H1 (cell line): ENCODE measurements around the gene DCHS1. TPM values are rescaled to one million over a fixed set of nuclear protein-coding genes. Genes with fewer than 3 reads are reported as not detected.

Experiments used
- CTCF ChIA-PET: fragments of 300-600 bp; sonication (Branson Sonifier 250); formaldehyde crosslinking; loops from one replicate; lab custom pipeline; 2021; ENCODE audit not compliant: partially characterized antibody; lab: Charles Lee
- POLR2A ChIA-PET: fragments of 300-600 bp; sonication (Branson Sonifier 250); formaldehyde crosslinking; loops from one replicate; lab custom pipeline; 2021; ENCODE audit warnings: inconsistent platforms; ENCODE audit not compliant: partially characterized antibody; lab: Charles Lee
- DNase-seq, 2 experiments: peaks; one replicate each; pipeline versions ENCODE4 v3.0.0 to v3.0.0-alpha.2; 2010 to 2022; ENCODE audit warnings: low spot score in 2 of 2, low read depth in 1 of 2, mixed read lengths in 1 of 2
- FAIRE-seq: peaks from 2 replicates; lab custom pipeline; 2011; peaks lifted over from hg19 to GRCh38; lab: Jason Lieb, UNC
- H2AFZ ChIP-seq: 2 replicates; pipeline ENCODE4 v1.8.1; 2012; ENCODE audit warnings: low read length, inconsistent platforms
- H2AK5ac ChIP-seq: 2 replicates; pipeline ENCODE4 v1.6.1; 2013; ENCODE audit warnings: low read depth, low read length
- H2BK120ac ChIP-seq: replicated peaks from 2 replicates; pipeline ENCODE3; 2013; ENCODE audit warnings: low read depth, low read length, inconsistent platforms
- H2BK12ac ChIP-seq: 2 replicates; pipeline ENCODE4 v1.6.1; 2013; ENCODE audit warnings: low read depth, low read length
- H2BK15ac ChIP-seq: 2 replicates; pipeline ENCODE4 v1.6.1; 2013; ENCODE audit warnings: low read length
- H2BK20ac ChIP-seq: 2 replicates; pipeline ENCODE4 v1.6.1; 2013; ENCODE audit warnings: low read length
- H2BK5ac ChIP-seq: 2 replicates; pipeline ENCODE4 v1.6.1; 2013; ENCODE audit warnings: low read depth, low read length
- H3K14ac ChIP-seq: 2 replicates; pipeline ENCODE4 v1.6.1; 2013; ENCODE audit warnings: inconsistent platforms; ENCODE audit not compliant: insufficient read length
- H3K18ac ChIP-seq: 2 replicates; pipeline ENCODE4 v1.6.1; 2013; ENCODE audit warnings: low read length; ENCODE audit errors: extremely low read depth
- H3K23ac ChIP-seq: 2 replicates; pipeline ENCODE4 v1.6.1; 2013; ENCODE audit warnings: inconsistent platforms; ENCODE audit not compliant: insufficient read length
- H3K23me2 ChIP-seq: 2 replicates; pipeline ENCODE4 v1.6.1; 2013; ENCODE audit warnings: low read depth, low read length
- H3K27ac ChIP-seq: 2 replicates; pipeline ENCODE4 v1.6.1; 2011; ENCODE audit warnings: low read depth, low read length, inconsistent platforms
- H3K27me3 ChIP-seq, 4 experiments: replicated peaks in 1 of 4; 1 replicate in 1 of 4; 2 replicates in 3 of 4; pipeline versions ENCODE4 v1.6.1 to v1.8.1; 2011 to 2013; ENCODE audit warnings: low read length in 3 of 4, mild to moderate bottlenecking in 3 of 4, inconsistent platforms in 2 of 4, mixed read lengths in 2 of 4, moderate library complexity in 1 of 4; ENCODE audit not compliant: control insufficient read depth in 3 of 4, insufficient read depth in 3 of 4; ENCODE audit errors: extremely low read depth in 1 of 4
- H3K36me3 ChIP-seq, 4 experiments: 2 replicates each; pipeline versions ENCODE4 v1.6.1 to v1.8.1; 2011 to 2013; ENCODE audit warnings: mild to moderate bottlenecking in 4 of 4, low read length in 3 of 4, moderate library complexity in 2 of 4, control low read depth in 1 of 4, inconsistent platforms in 1 of 4; ENCODE audit not compliant: insufficient read depth in 4 of 4, control insufficient read depth in 2 of 4
- H3K4ac ChIP-seq: replicated peaks from 2 replicates; pipeline ENCODE3; 2013; ENCODE audit warnings: low read length, low read depth, mixed read lengths, inconsistent platforms; ENCODE audit not compliant: insufficient read length
- H3K4me1 ChIP-seq, 4 experiments: replicated peaks in 1 of 4; 1 replicate in 1 of 4; 2 replicates in 3 of 4; pipeline versions ENCODE4 v1.6.1 to v1.8.1; 2011 to 2013; ENCODE audit warnings: low read length in 3 of 4, inconsistent platforms in 2 of 4, mixed read lengths in 1 of 4; ENCODE audit not compliant: insufficient read depth in 4 of 4, control insufficient read depth in 3 of 4
- H3K4me2 ChIP-seq, 2 experiments: 2 replicates each; pipeline versions ENCODE4 v1.6.1 to v1.8.1; 2011 to 2013; ENCODE audit warnings: low read depth in 2 of 2, low read length in 2 of 2, control low read depth in 1 of 2, inconsistent platforms in 1 of 2, mild to moderate bottlenecking in 1 of 2; ENCODE audit not compliant: insufficient read depth in 1 of 2
- H3K4me3 ChIP-seq, 4 experiments: fragments of 200-600, 300-600 bp in 1 of 4; sonication (generic), shearing (Covaris generic), sonication (Bioruptor Twin) in 1 of 4; 2 replicates each; pipeline versions ENCODE4 v1.5.1 to v1.8.1; 2011 to 2016; ENCODE audit warnings: low read length in 4 of 4, low read depth in 3 of 4, control low read depth in 2 of 4, inconsistent platforms in 2 of 4, mild to moderate bottlenecking in 2 of 4, mixed read lengths in 1 of 4, moderate library complexity in 1 of 4; ENCODE audit not compliant: insufficient read depth in 2 of 4; ENCODE audit errors: extremely low read depth in 1 of 4
- H3K56ac ChIP-seq: replicated peaks from 2 replicates; pipeline ENCODE3; 2013; ENCODE audit warnings: low read depth, mild to moderate bottlenecking, mixed read lengths, low read length, inconsistent platforms; ENCODE audit not compliant: insufficient read length
- H3K79me1 ChIP-seq: 2 replicates; pipeline ENCODE4 v1.6.1; 2013; ENCODE audit warnings: low read depth, low read length, control low read depth
- H3K79me2 ChIP-seq, 2 experiments: 2 replicates each; pipeline versions ENCODE4 v1.6.1 to v1.8.1; 2012 to 2013; ENCODE audit warnings: low read length in 2 of 2, mild to moderate bottlenecking in 2 of 2, inconsistent platforms in 1 of 2; ENCODE audit not compliant: insufficient read depth in 2 of 2, control insufficient read depth in 1 of 2
- H3K9ac ChIP-seq, 4 experiments: replicated peaks in 1 of 4; 1 replicate in 1 of 4; 2 replicates in 3 of 4; pipeline versions ENCODE4 v1.6.1 to v1.8.1; 2011 to 2013; ENCODE audit warnings: low read depth in 3 of 4, low read length in 3 of 4, control low read depth in 2 of 4, mild to moderate bottlenecking in 2 of 4, moderate library complexity in 2 of 4, inconsistent platforms in 1 of 4; ENCODE audit errors: extremely low read depth in 1 of 4
- H3K9me3 ChIP-seq, 2 experiments: 2 replicates each; pipeline versions ENCODE4 v1.6.1 to v1.8.1; 2012 to 2013; ENCODE audit warnings: mild to moderate bottlenecking in 2 of 2, moderate library complexity in 2 of 2, control low read depth in 1 of 2, inconsistent platforms in 1 of 2, low read depth in 1 of 2, low read length in 1 of 2, mixed read lengths in 1 of 2; ENCODE audit not compliant: insufficient read depth in 2 of 2
- H4K20me1 ChIP-seq, 2 experiments: replicated peaks in 1 of 2; 2 replicates each; pipeline versions ENCODE3 to v1.8.1; 2011 to 2013; ENCODE audit warnings: inconsistent platforms in 2 of 2, low read length in 2 of 2, mild to moderate bottlenecking in 1 of 2; ENCODE audit not compliant: insufficient read depth in 2 of 2, control insufficient read depth in 1 of 2
- H4K5ac ChIP-seq: 2 replicates; pipeline ENCODE4 v1.6.1; 2013; ENCODE audit warnings: low read length, low read depth, mixed read lengths, inconsistent platforms; ENCODE audit not compliant: insufficient read length
- H4K8ac ChIP-seq: 2 replicates; pipeline ENCODE4 v1.8.0; 2013; ENCODE audit warnings: mild to moderate bottlenecking, moderate library complexity, low read length, inconsistent platforms; ENCODE audit not compliant: insufficient read depth; ENCODE audit errors: extremely low read depth
- H4K91ac ChIP-seq: replicated peaks from 2 replicates; pipeline ENCODE3; 2013; ENCODE audit warnings: low read length, mixed read lengths, inconsistent platforms; ENCODE audit not compliant: insufficient read length
- SP4 ChIP-seq: IDR thresholded peaks from 2 replicates; pipeline ENCODE4 v1.6.1; 2012; ENCODE audit warnings: low read length, inconsistent platforms
- WGBS, 2 experiments: shearing (Covaris generic) in 1 of 2; methylation state at CpG; one replicate each; pipeline versions ENCODE4 v1.1.6 to v1.1.7; 2013 to 2015; ENCODE audit warnings: low lambda C conversion rate in 2 of 2, mixed read lengths in 2 of 2, inconsistent platforms in 1 of 2, low coverage in 1 of 2, missing lambda C conversion rate in 1 of 2; ENCODE audit not compliant: insufficient replicate concordance in 2 of 2, insufficient coverage in 1 of 2, insufficient read length in 1 of 2; ENCODE audit errors: extremely low coverage in 1 of 2, missing lambda C conversion rate in 1 of 2; 5-methylcytosine and 5-hydroxymethylcytosine counted together
- polyA plus RNA-seq, 7 experiments: library from polyadenylated mRNA; depleted of rRNA in 3 of 7; stranded (reverse) in 5 of 7; unstranded in 2 of 7; fragments of >200 nt in 5 of 7; fragments of 200-250 nt in 2 of 7; gene quantifications; 1 replicate in 5 of 7; 2 replicates in 1 of 7; 4 replicates in 1 of 7; pipeline versions ENCODE4 v1.2.1 to v1.2.3, GENCODE V29; 2011 to 2013; ENCODE audit warnings: missing spikeins in 2 of 7, mixed read lengths in 2 of 7
- total RNA-seq: library from RNA; stranded (reverse); fragmentation: NEBNext Ultra II Directional; extraction: Animal tissue kit (Norgen Biotek cat#: 25700); gene quantifications from 2 replicates; pipeline ENCODE4 v1.2.1, GENCODE V29; 2021

DCHS1 gene
- total and polyA plus RNA-seq, 2 of the 8 experiments (the other 6 are each of a cell fraction or from before 2014, with no cell fraction given), result 8.2 to 10.5 TPM

GRCh38 chr11:6579681-6580080 lies 75.9 kb downstream of the DCHS1 start:
- DNase-seq, result peak in 1 of 2 experiments; percentile 26
- Histone ChIP-seq H3K23me2 (no peaks in the 10 kb centered on the region), H3K36me3 (no peaks in the 10 kb centered on the region), H2BK120ac (no peak overlapping the region), H2BK12ac (no peak overlapping the region), H4K20me1 (no peaks in the 10 kb centered on the region), H3K79me2 (no peaks in the 10 kb centered on the region), H2BK15ac (no peak overlapping the region), H3K18ac (no peak overlapping the region), H4K8ac (no peak overlapping the region), H2BK20ac (no peak overlapping the region), H2AK5ac (no peak overlapping the region), H3K9ac (no peak overlapping the region), H3K14ac (no peak overlapping the region), H3K4ac (no peak overlapping the region), H4K91ac (no peak overlapping the region), H3K79me1 (no peaks in the 10 kb centered on the region), H3K4me1 (no peaks in the 10 kb centered on the region), H4K5ac (no peak overlapping the region), H3K23ac (no peak overlapping the region), H2BK5ac (no peak overlapping the region), H3K9me3 (peaks cover 0 to 4% of the 10 kb centered on the region in 2 experiments; a peak in 1 of 4 replicates), H3K27ac (no peak overlapping the region), H3K4me2 (no peak overlapping the region), H2AFZ (no peak overlapping the region), H3K56ac (no peak overlapping the region), H3K27me3 (no peaks in the 10 kb centered on the region), H3K4me3 (no peak overlapping the region)
- CTCF ChIA-PET, result interaction anchor here (0.8 to 4.9 kb wide), 8 partner anchors 10 to 125 kb away, joined by 3 to 32 read pairs (median 4); partner anchors contain the start of gene MRPL17
- WGBS, 2 experiments, result 86% methylated on average over 2 of the region's 2 CpGs; no CpG with 5 or more reads in 1 of the 2 experiments
- no peak for TF ChIP-seq SP4
- POLR2A ChIA-PET, result interaction anchor here (1.8 kb wide), 1 partner anchor 103 kb away, joined by 5 read pairs; the partner anchor contains the start of gene MRPL17
- FAIRE-seq, result no peak
